ENCODE measurements around the gene DLG2. TPM values are rescaled to one million over a fixed set of nuclear protein-coding genes. Genes with fewer than 3 reads are reported as not detected.

DLG2 gene
- polyA plus RNA-seq, 3 donors = 0.24 to 0.39 TPM; not detected in 1

GRCh38 chr11:83542861-83543260, 2084.3 kb downstream of the DLG2 start:
- Histone ChIP-seq H3K27ac (ENCODE audit: low read depth in 1 of 2, low read length in 2 of 2) (no peak overlapping the region), H3K4me1 (ENCODE audit: control insufficient read depth in 1 of 2, insufficient read depth in 2 of 2, low read length in 2 of 2) (no peaks in the 10 kb centered on the region), H2AFZ (ENCODE audit: insufficient read depth, low read depth, low read length, poor library complexity, severe bottlenecking) (no peak overlapping the region), H3K79me2 (ENCODE audit: insufficient read depth, low read length) (no peaks in the 10 kb centered on the region), H3K9ac (ENCODE audit: insufficient read depth, low read length, poor library complexity, severe bottlenecking) (no peak overlapping the region), H3K9me3 (replicated peaks in 1 of 2; ENCODE audit: control insufficient read depth in 1 of 2, insufficient read depth in 1 of 2, low read length in 2 of 2) (no peaks in the 10 kb centered on the region), H3K36me3 (replicated peaks in 1 of 2; ENCODE audit: control insufficient read depth in 1 of 2, insufficient read depth in 2 of 2, low read length in 2 of 2) (no peaks in the 10 kb centered on the region), H3K27me3 (ENCODE audit: control insufficient read depth in 2 of 2, insufficient read depth in 2 of 2, low read length in 2 of 2) (no peaks in the 10 kb centered on the region), H3K4me2 (replicated peaks; ENCODE audit: extremely low read depth, low read length, poor library complexity, severe bottlenecking) (no peak overlapping the region), H4K20me1 (ENCODE audit: insufficient read depth, low read length) (no peaks in the 10 kb centered on the region), H3K4me3 (replicated peaks in 1 of 3; ENCODE audit: low read depth in 2 of 3, low read length in 3 of 3) (no peak overlapping the region)
- no CpG with 5 or more reads among the region's 2 CpGs for WGBS (ENCODE audit: insufficient coverage)
- H3K9me3 Mint-ChIP-seq = no peaks in the 10 kb centered on the region
- no peak for DNase-seq
- no peak overlapping the region for H3K4me3 Mint-ChIP-seq
- no peaks in the 10 kb centered on the region for H3K27me3 Mint-ChIP-seq (ENCODE audit: low read depth in 3 of 3)
- no peak for TF ChIP-seq CTCF (IDR thresholded peaks at IDR 0.05)
- intact Hi-C loops (cut with micrococcal nuclease) = no loop called here
- no peaks in the 10 kb centered on the region for H3K4me1 Mint-ChIP-seq
- H3K27ac Mint-ChIP-seq = no peak overlapping the region
- H3K36me3 Mint-ChIP-seq = no peaks in the 10 kb centered on the region

GRCh38 chr11:83540728-83541127, 2086.4 kb downstream of the DLG2 start:
- H3K9me3 Mint-ChIP-seq = peaks cover 0 to 4% (median 0%) of the 10 kb centered on the region in 7 donors
- Histone ChIP-seq H3K27me3 (ENCODE audit: control insufficient read depth in 2 of 2, insufficient read depth in 2 of 2, low read length in 2 of 2) (no peaks in the 10 kb centered on the region), H3K9ac (ENCODE audit: insufficient read depth, low read length, poor library complexity, severe bottlenecking) (no peak overlapping the region), H3K79me2 (ENCODE audit: insufficient read depth, low read length) (no peaks in the 10 kb centered on the region), H3K4me2 (replicated peaks; ENCODE audit: extremely low read depth, low read length, poor library complexity, severe bottlenecking) (no peak overlapping the region), H3K27ac (ENCODE audit: low read depth in 1 of 2, low read length in 2 of 2) (no peak overlapping the region), H3K36me3 (replicated peaks in 1 of 2; ENCODE audit: control insufficient read depth in 1 of 2, insufficient read depth in 2 of 2, low read length in 2 of 2) (no peaks in the 10 kb centered on the region), H4K20me1 (ENCODE audit: insufficient read depth, low read length) (no peaks in the 10 kb centered on the region), H2AFZ (ENCODE audit: insufficient read depth, low read depth, low read length, poor library complexity, severe bottlenecking) (no peak overlapping the region), H3K4me3 (replicated peaks in 1 of 3; ENCODE audit: low read depth in 2 of 3, low read length in 3 of 3) (no peak overlapping the region), H3K4me1 (ENCODE audit: control insufficient read depth in 1 of 2, insufficient read depth in 2 of 2, low read length in 2 of 2) (no peaks in the 10 kb centered on the region), H3K9me3 (replicated peaks in 1 of 2; ENCODE audit: control insufficient read depth in 1 of 2, insufficient read depth in 1 of 2, low read length in 2 of 2) (no peaks in the 10 kb centered on the region)
- H3K36me3 Mint-ChIP-seq = no peaks in the 10 kb centered on the region
- intact Hi-C loops (cut with micrococcal nuclease) = no loop called here
- no peak overlapping the region for H3K4me3 Mint-ChIP-seq
- H3K27ac Mint-ChIP-seq = no peak overlapping the region
- peaks cover 1 to 2% (median 2%) of the 10 kb centered on the region in 3 donors for H3K27me3 Mint-ChIP-seq (ENCODE audit: low read depth in 3 of 3)
- no peak for TF ChIP-seq CTCF (IDR thresholded peaks at IDR 0.05)
- no peaks in the 10 kb centered on the region for H3K4me1 Mint-ChIP-seq
- DNase-seq = no peak

Measured in CD14-positive monocyte (primary cell).